GM12891 (cell line): ENCODE data around the gene MFSD6.

Experiments
- POLR2A ChIP-seq: IDR thresholded peaks from 2 replicates; pipeline ENCODE4 v1.6.1; 2011; ENCODE audit warnings: low read depth, low read length, control low read depth
- POLR2AphosphoS5 ChIP-seq: IDR thresholded peaks from 2 replicates; pipeline ENCODE4 v1.6.1; 2011; ENCODE audit warnings: low read depth, low read length, control low read depth
- POU2F2 ChIP-seq: IDR thresholded peaks from 2 replicates; pipeline ENCODE4 v1.6.1; 2011; ENCODE audit warnings: low read depth, mild to moderate bottlenecking, control low read depth, low read length, moderate library complexity

GRCh38 chr2:190524928-190525327 lies 116.8 kb downstream of the MFSD6 start:
- no peak for TF ChIP-seq POU2F2
- no peak for TF ChIP-seq POLR2AphosphoS5
- TF ChIP-seq POLR2A = no peak
